Uterus (tissue), 4 donors: Measurements from ENCODE around the gene ANKRD6. TPM values are rescaled to one million over a fixed set of nuclear protein-coding genes. Genes with fewer than 3 reads are reported as not detected.

ENCODE experiments used
- DNase-seq, 2 donors: peaks; one replicate each; pipeline ENCODE4 v3.0.0-alpha.2; 2019 to 2020
- H3K27ac ChIP-seq, 2 donors: fragments of 200-600 bp; sonication (generic); 1 replicate in 1 of 2; 2 replicates in 1 of 2; pipeline ENCODE4 v1.5.1; 2016 to 2018
- H3K27me3 ChIP-seq, 2 donors: fragments of 200-600 bp; sonication (generic); one replicate each; pipeline ENCODE4 v1.5.1; 2018 to 2019; ENCODE audit warnings: control low read depth in 1 of 2
- H3K36me3 ChIP-seq, 2 donors: fragments of 200-600 bp; sonication (generic); one replicate each; pipeline ENCODE4 v1.5.1; 2019; ENCODE audit warnings: control low read depth in 1 of 2
- H3K4me1 ChIP-seq, 2 donors: fragments of 200-600 bp; sonication (generic); one replicate each; pipeline ENCODE4 v1.5.1; 2018 to 2019; ENCODE audit warnings: control low read depth in 1 of 2
- H3K4me3 ChIP-seq, 2 donors: fragments of 200-600 bp; sonication (generic); 1 replicate in 1 of 2; 2 replicates in 1 of 2; pipeline ENCODE4 v1.5.1; 2018 to 2019; ENCODE audit warnings: mild to moderate bottlenecking in 1 of 2
- H3K9me3 ChIP-seq, 2 donors: fragments of 200-600 bp; sonication (generic); one replicate each; pipeline ENCODE4 v1.5.1; 2019; ENCODE audit warnings: control low read depth in 1 of 2
- CTCF ChIP-seq, 4 experiments: fragments of 200-600 bp in 2 of 4; fragments of 450-650 bp in 2 of 4; sonication (generic) in 2 of 4; IDR thresholded peaks; one replicate each; pipeline ENCODE4 v1.5.1; 2016 to 2019; ENCODE audit warnings: antibody characterized with exemption in 4 of 4, mild to moderate bottlenecking in 2 of 4, moderate library complexity in 1 of 4
- POLR2A ChIP-seq, 2 donors: fragments of 450-650 bp; IDR thresholded peaks; one replicate each; pipeline ENCODE4 v1.6.1; 2016; ENCODE audit warnings: antibody characterized with exemption in 2 of 2, mild to moderate bottlenecking in 1 of 2, moderate library complexity in 1 of 2
- intact Hi-C: fragments of 100-400 bp; cut with DNase I; formaldehyde crosslinking; loops from one replicate; pipeline ENCODE4 v1.15.1; 2023; ENCODE audit warnings: low total_unique reads
- total RNA-seq, 4 donors: library from RNA; depleted of rRNA in 3 of 4; stranded (reverse); fragments of >200 nt in 3 of 4; gene quantifications; one replicate each; pipeline versions ENCODE4 v1.1.0 to v1.2.4, GENCODE V29; 2014 to 2023
- donor health status: DM: yes; HTN: yes; CAD: no.

Gene ANKRD6
- 10 to 100 TPM in 3 of 4 donors, 1 to 10 TPM in 1; 6.7 to 32.6 (median 24.5) TPM for total RNA-seq

GRCh38 chr6:89432875-89433251, at the start of gene ANKRD6:
TSS of gene ANKRD6 (plus strand) at chr6:89433152. CDS start at chr6:89566977, 133,825 bp downstream.
- peak; percentile 65 to 80 for DNase-seq
- peak within 1 kb of the TSS; percentile 42 to 79 for H3K4me3 ChIP-seq
- peak within 1 kb of the TSS; percentile 37 to 76 for H3K27ac ChIP-seq
- no peak for TF ChIP-seq POLR2A (IDR thresholded peaks at IDR 0.05)
- peak; percentile 80 to 99 (median 98) for TF ChIP-seq CTCF (IDR thresholded peaks at IDR 0.05)
- no peaks in the 10 kb centered on the region for H3K36me3 ChIP-seq
- intact Hi-C loops, result loop anchor here (10.0 kb wide), 1 partner anchor 172 kb away; no protein-coding TSS in a partner anchor
- H3K9me3 ChIP-seq, result no peaks in the 10 kb centered on the region
- no peaks in the 10 kb centered on the region for H3K27me3 ChIP-seq
- H3K4me1 ChIP-seq, result no peaks in the 10 kb centered on the region

- Histone ChIP-seq H3K4me3 (no peak overlapping the region), H3K27me3 (no peaks in the 10 kb centered on the region), H3K9me3 (no peaks in the 10 kb centered on the region), H3K4me1 (no peaks in the 10 kb centered on the region), H3K27ac (no peak overlapping the region), H3K36me3 (no peaks in the 10 kb centered on the region)
- intact Hi-C loops, result no loop called here
- peak; percentile 43 to 59 for DNase-seq
- TF ChIP-seq CTCF (IDR thresholded peaks at IDR 0.05) (no peak), POLR2A (IDR thresholded peaks at IDR 0.05) (no peak)
Observed at GRCh38 chr6:89385156-89385667, 47.7 kb upstream of the ANKRD6 start.

GRCh38 chr6:89385846-89386245, 47.1 kb upstream of the ANKRD6 start:
- Histone ChIP-seq H3K36me3 (no peaks in the 10 kb centered on the region), H3K9me3 (no peaks in the 10 kb centered on the region), H3K4me3 (no peak overlapping the region), H3K4me1 (no peaks in the 10 kb centered on the region), H3K27ac (no peak overlapping the region), H3K27me3 (no peaks in the 10 kb centered on the region)
- TF ChIP-seq POLR2A (IDR thresholded peaks at IDR 0.05) (no peak), CTCF (IDR thresholded peaks at IDR 0.05) (no peak)
- intact Hi-C loops, result no loop called here
- DNase-seq, result no peak

- intact Hi-C loops, result no loop called here
- no peak for DNase-seq
- Histone ChIP-seq H3K4me3 (no peak overlapping the region), H3K27ac (no peak overlapping the region), H3K9me3 (no peaks in the 10 kb centered on the region), H3K36me3 (no peaks in the 10 kb centered on the region), H3K27me3 (no peaks in the 10 kb centered on the region), H3K4me1 (no peaks in the 10 kb centered on the region)
- no peak for TF ChIP-seq POLR2A (IDR thresholded peaks at IDR 0.05)
- TF ChIP-seq CTCF (IDR thresholded peaks at IDR 0.05), result no peak
Observed at GRCh38 chr6:89386917-89387491, 45.9 kb upstream of the ANKRD6 start.

- intact Hi-C loops, result no loop called here
- Histone ChIP-seq H3K36me3 (no peaks in the 10 kb centered on the region), H3K4me1 (no peaks in the 10 kb centered on the region), H3K9me3 (no peaks in the 10 kb centered on the region), H3K27me3 (no peaks in the 10 kb centered on the region), H3K4me3 (no peak overlapping the region), H3K27ac (no peak overlapping the region)
- TF ChIP-seq POLR2A (IDR thresholded peaks at IDR 0.05) (no peak), CTCF (IDR thresholded peaks at IDR 0.05) (no peak)
- no peak for DNase-seq
Observed at GRCh38 chr6:89387516-89388201, 45.3 kb upstream of the ANKRD6 start.
